Astrocyte of the spinal cord (primary cell): ENCODE data around the gene IGLL1.

ENCODE experiments used
- DNase-seq: peaks from one replicate; pipeline ENCODE4 v3.0.0; 2011; ENCODE audit warnings: low read depth, low spot score
- H3K4me3 ChIP-seq: 2 replicates; pipeline ENCODE4 v1.5.1; 2011; ENCODE audit warnings: low read depth, mild to moderate bottlenecking, low read length, moderate library complexity
- in situ Hi-C: cut with HindIII; loops from 2 replicates; pipeline ENCODE4 v1.10.0; 2017; ENCODE audit warnings: low sequenced_read_pairs
- TF ChIP-seq, protein P1 (sequence below): IDR thresholded peaks from 2 replicates; pipeline ENCODE4 v1.5.1; 2012; ENCODE audit warnings: low read depth, mild to moderate bottlenecking, low read length, inconsistent platforms

The IGLL1 gene

DNA sequence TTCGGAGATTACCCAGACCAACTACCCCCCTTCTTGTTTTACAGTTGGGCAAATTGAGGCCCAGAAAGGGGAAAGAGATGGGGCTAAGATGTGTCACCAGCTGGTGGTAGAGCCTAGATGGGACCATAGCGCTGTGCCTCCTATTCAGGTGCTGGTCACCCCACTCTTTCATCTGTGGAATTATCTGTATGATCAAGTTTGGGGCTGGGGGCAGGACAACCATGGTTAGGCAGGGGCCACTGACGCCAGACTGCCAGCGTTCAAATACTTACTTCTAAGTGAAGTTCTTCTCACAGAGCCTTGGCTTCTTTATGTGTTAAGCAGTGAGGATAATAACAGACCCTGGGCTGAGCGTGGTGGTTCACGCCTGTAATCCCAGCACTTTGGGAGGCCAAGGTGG, 55.9 kb downstream of the IGLL1 start:
- TF ChIP-seq, protein P1, sequence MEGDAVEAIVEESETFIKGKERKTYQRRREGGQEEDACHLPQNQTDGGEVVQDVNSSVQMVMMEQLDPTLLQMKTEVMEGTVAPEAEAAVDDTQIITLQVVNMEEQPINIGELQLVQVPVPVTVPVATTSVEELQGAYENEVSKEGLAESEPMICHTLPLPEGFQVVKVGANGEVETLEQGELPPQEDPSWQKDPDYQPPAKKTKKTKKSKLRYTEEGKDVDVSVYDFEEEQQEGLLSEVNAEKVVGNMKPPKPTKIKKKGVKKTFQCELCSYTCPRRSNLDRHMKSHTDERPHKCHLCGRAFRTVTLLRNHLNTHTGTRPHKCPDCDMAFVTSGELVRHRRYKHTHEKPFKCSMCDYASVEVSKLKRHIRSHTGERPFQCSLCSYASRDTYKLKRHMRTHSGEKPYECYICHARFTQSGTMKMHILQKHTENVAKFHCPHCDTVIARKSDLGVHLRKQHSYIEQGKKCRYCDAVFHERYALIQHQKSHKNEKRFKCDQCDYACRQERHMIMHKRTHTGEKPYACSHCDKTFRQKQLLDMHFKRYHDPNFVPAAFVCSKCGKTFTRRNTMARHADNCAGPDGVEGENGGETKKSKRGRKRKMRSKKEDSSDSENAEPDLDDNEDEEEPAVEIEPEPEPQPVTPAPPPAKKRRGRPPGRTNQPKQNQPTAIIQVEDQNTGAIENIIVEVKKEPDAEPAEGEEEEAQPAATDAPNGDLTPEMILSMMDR = no peak
- H3K4me3 ChIP-seq = no peak overlapping the region
- in situ Hi-C loops = no loop called here
- no peak for DNase-seq

DNA sequence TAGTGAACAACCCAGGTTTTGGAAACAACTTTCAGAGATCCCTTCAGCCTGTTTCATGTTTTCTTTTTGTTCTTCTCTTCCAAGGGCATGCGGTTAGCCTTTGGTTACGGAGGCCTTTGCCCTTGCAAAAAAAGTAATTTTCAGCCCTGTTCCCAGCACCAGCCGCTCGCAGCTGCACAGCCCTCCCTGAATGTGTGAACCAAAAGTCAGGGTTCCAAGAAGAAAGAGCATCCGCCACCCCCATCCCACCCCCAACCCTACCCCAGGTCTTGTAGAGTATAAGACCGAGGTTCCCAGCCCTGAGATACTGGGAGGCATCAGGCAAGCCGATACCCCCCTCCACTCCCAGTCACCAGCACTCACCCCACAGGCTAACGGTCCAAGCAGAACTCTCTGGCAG, 56.4 kb downstream of the IGLL1 start:
- TF ChIP-seq, protein P1 = no peak
- in situ Hi-C loops = no loop called here
- no peak for DNase-seq
- H3K4me3 ChIP-seq = no peak overlapping the region
